Caco-2 (cell line): ENCODE data around the gene IGF2. TPM values are rescaled to one million over a fixed set of nuclear protein-coding genes. Genes with fewer than 3 reads are reported as not detected.

Source experiments
- BruUV-seq: library from RNA; stranded (reverse); fragments of 400-500 nt; replicated peaks from 2 replicates; lab custom pipeline; 2021; lab: Mats Ljungman, UMichigan
- CTCF ChIA-PET: fragments of 300-600 bp; sonication (Branson Sonifier 250); formaldehyde crosslinking; loops from one replicate; lab custom pipeline; 2022; ENCODE audit warnings: antibody characterized with exemption; lab: Charles Lee
- POLR2A ChIA-PET: fragments of 300-600 bp; sonication (Branson Sonifier 250); formaldehyde crosslinking; loops from one replicate; lab custom pipeline; 2022; ENCODE audit warnings: antibody characterized with exemption; lab: Charles Lee
- DNase-seq, 2 experiments: peaks; one replicate each; pipeline versions ENCODE4 v3.0.0 to v3.0.0-alpha.2; 2020 to 2022
- H3K27me3 ChIP-seq: replicated peaks from 2 replicates; pipeline ENCODE4 v1.6.0; 2011; ENCODE audit warnings: low read length; ENCODE audit not compliant: control insufficient read depth, insufficient read depth
- H3K36me3 ChIP-seq: 2 replicates; pipeline ENCODE4 v1.5.1; 2011; ENCODE audit warnings: low read length; ENCODE audit not compliant: control insufficient read depth, insufficient read depth
- H3K4me1 ChIP-seq: fragments of 250-450 bp; sonication (Bioruptor Pico); 2 replicates; pipeline ENCODE4 v1.5.1; 2020; ENCODE audit warnings: mild to moderate bottlenecking
- H3K4me3 ChIP-seq: 2 replicates; pipeline ENCODE4 v1.5.1; 2011; ENCODE audit warnings: low read depth, mild to moderate bottlenecking, control low read depth, low read length
- H3K9me3 ChIP-seq: fragments of 250-450 bp; sonication (Bioruptor Pico); 2 replicates; pipeline ENCODE4 v1.5.1; 2020; ENCODE audit warnings: mild to moderate bottlenecking, moderate library complexity
- H3K27ac Mint-ChIP-seq: one replicate; pipeline ENCODE4 v1.8.0; 2022; ENCODE audit warnings: mixed read lengths; ENCODE audit not compliant: unreplicated experiment
- H3K27me3 Mint-ChIP-seq: one replicate; pipeline ENCODE4 v1.8.0; 2022; ENCODE audit warnings: mixed read lengths; ENCODE audit not compliant: insufficient read depth, unreplicated experiment
- H3K36me3 Mint-ChIP-seq: one replicate; pipeline ENCODE4 v1.8.0; 2022; ENCODE audit warnings: mild to moderate bottlenecking, mixed read lengths; ENCODE audit not compliant: insufficient read depth, unreplicated experiment
- H3K4me1 Mint-ChIP-seq: one replicate; pipeline ENCODE4 v1.8.0; 2022; ENCODE audit warnings: low read depth, mixed read lengths; ENCODE audit not compliant: unreplicated experiment
- H3K4me3 Mint-ChIP-seq: one replicate; pipeline ENCODE4 v1.8.0; 2022; ENCODE audit warnings: mild to moderate bottlenecking, moderate library complexity, mixed read lengths; ENCODE audit not compliant: unreplicated experiment
- H3K9me3 Mint-ChIP-seq: one replicate; pipeline ENCODE4 v1.8.0; 2022; ENCODE audit warnings: mixed read lengths; ENCODE audit not compliant: unreplicated experiment
- intact Hi-C: fragments of 100-400 bp; cut with micrococcal nuclease; formaldehyde crosslinking; loops from one replicate; pipeline ENCODE4 v1.10.0; 2022; ENCODE audit not compliant: unreplicated experiment
- total RNA-seq: library from RNA; stranded (reverse); gene quantifications from 2 replicates; pipeline ENCODE4 v1.2.3, GENCODE V29; 2022
- TF ChIP-seq, protein P1 (sequence below), 2 experiments: fragments of 200-600 bp in 1 of 2; IDR thresholded peaks; 1 replicate in 1 of 2; 2 replicates in 1 of 2; pipeline versions ENCODE4 v1.5.1 to v1.8.0; 2011 to 2022; ENCODE audit warnings: antibody characterized with exemption in 1 of 2, control low read depth in 1 of 2, inconsistent platforms in 1 of 2, low read depth in 1 of 2, low read length in 1 of 2, mild to moderate bottlenecking in 1 of 2, moderate library complexity in 1 of 2; ENCODE audit not compliant: insufficient read depth in 1 of 2, severe bottlenecking in 1 of 2, unreplicated experiment in 1 of 2

The IGF2 gene
- total RNA-seq, 1 experiment from 2014 or later: 1,397 TPM

DNA sequence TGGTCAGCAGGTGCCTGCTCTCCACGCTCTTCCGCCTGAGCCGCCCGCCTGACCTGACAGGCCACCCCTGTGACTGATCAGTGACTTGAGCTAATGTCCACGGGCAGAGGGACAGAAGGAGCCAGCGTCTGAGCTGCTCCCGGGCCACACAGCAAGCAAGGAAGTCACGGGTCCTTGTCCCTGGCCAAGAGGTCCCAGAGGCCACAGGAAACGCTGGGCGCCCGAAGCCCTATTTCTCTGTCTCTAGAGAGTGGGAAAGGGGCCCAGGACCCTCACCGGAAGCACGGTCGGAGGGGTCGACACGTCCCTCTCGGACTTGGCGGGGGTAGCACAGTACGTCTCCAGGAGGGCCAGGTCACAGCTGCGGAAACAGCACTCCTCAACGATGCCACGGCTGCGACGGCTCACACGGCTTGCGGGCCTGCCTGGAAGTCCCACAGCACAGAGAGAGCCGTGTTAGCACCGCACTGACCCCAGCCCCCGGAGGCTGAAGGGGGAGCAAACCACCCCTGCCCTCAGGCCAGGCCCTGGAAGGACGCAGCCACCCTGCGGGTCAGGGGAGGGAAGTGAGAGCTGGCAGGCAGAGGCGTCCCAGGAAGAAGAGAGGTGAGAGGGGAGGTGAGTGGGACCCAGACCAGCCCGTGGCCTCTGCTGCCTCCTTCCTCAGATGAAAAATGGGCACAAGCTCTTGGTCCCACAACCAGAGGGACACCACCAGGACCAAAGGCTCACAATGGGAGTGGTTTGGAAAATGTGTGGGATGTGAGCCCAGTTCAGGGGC, 5.8 kb downstream of the IGF2 start:
- Mint-ChIP-seq H3K36me3 (peaks cover 98% of the 10 kb centered on the region), H3K27me3 (peaks cover 2% of the 10 kb centered on the region), H3K9me3 (no peaks in the 10 kb centered on the region), H3K4me1 (peaks cover 26% of the 10 kb centered on the region), H3K4me3 (no peak overlapping the region), H3K27ac (peak overlapping the region; percentile 71)
- TF ChIP-seq, protein P1, sequence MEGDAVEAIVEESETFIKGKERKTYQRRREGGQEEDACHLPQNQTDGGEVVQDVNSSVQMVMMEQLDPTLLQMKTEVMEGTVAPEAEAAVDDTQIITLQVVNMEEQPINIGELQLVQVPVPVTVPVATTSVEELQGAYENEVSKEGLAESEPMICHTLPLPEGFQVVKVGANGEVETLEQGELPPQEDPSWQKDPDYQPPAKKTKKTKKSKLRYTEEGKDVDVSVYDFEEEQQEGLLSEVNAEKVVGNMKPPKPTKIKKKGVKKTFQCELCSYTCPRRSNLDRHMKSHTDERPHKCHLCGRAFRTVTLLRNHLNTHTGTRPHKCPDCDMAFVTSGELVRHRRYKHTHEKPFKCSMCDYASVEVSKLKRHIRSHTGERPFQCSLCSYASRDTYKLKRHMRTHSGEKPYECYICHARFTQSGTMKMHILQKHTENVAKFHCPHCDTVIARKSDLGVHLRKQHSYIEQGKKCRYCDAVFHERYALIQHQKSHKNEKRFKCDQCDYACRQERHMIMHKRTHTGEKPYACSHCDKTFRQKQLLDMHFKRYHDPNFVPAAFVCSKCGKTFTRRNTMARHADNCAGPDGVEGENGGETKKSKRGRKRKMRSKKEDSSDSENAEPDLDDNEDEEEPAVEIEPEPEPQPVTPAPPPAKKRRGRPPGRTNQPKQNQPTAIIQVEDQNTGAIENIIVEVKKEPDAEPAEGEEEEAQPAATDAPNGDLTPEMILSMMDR (IDR thresholded peaks at IDR 0.05; ENCODE audit: insufficient read depth in 1 of 2, low read depth in 1 of 2, low read length in 1 of 2, severe bottlenecking in 1 of 2, unreplicated experiment in 1 of 2): no peak
- H3K27me3 ChIP-seq: no peaks in the 10 kb centered on the region
- peaks cover 9% of the 10 kb centered on the region for H3K36me3 ChIP-seq
- intact Hi-C loops: no loop called here
- peaks cover 14% of the 10 kb centered on the region; the same call in 1 of the 2 replicates for H3K4me1 ChIP-seq
- peak; percentile 5 to 45 for DNase-seq
- ChIA-PET POLR2A (interaction anchor here (0.5 kb wide), 1 partner anchor 489 kb away, joined by 4 read pairs; no protein-coding TSS in a partner anchor), CTCF (interaction anchor here (1.4 kb wide), 1 partner anchor 18 kb away, joined by 4 read pairs; no protein-coding TSS in a partner anchor)
- no TSS peak for BruUV-seq
- no peaks in the 10 kb centered on the region for H3K9me3 ChIP-seq
- no peak overlapping the region for H3K4me3 ChIP-seq

DNA sequence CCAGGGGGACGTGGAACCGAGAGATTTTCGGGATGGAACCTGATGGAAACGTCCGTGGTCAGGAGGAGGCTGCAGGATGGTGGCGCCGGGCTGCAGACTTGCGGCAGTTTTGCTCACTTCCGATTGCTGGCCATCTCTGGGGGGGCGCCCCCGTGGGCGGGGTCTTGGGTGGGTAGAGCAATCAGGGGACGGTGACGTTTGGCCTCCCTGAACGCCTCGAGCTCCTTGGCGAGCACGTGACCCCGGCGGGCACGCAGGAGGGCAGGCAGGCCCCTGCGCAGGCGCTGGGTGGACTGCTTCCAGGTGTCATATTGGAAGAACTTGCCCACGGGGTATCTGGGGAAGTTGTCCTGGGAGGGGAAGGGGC, 6.3 kb downstream of the IGF2 start:
- intact Hi-C loops: no loop called here
- ChIA-PET CTCF (interaction anchor here (1.4 kb wide), 1 partner anchor 18 kb away, joined by 4 read pairs; no protein-coding TSS in a partner anchor), POLR2A (no interaction called here)
- Mint-ChIP-seq H3K4me1 (peaks cover 26% of the 10 kb centered on the region), H3K36me3 (peaks cover 99% of the 10 kb centered on the region), H3K4me3 (no peak overlapping the region), H3K9me3 (no peaks in the 10 kb centered on the region), H3K27me3 (no peaks in the 10 kb centered on the region), H3K27ac (peak overlapping the region; percentile 83)
- H3K27me3 ChIP-seq: no peaks in the 10 kb centered on the region
- no peaks in the 10 kb centered on the region for H3K9me3 ChIP-seq
- TF ChIP-seq, protein P1 (IDR thresholded peaks at IDR 0.05; ENCODE audit: insufficient read depth in 1 of 2, low read depth in 1 of 2, low read length in 1 of 2, severe bottlenecking in 1 of 2, unreplicated experiment in 1 of 2): no peak
- no TSS peak for BruUV-seq
- peaks cover 14% of the 10 kb centered on the region; the same call in 1 of the 2 replicates for H3K4me1 ChIP-seq
- peaks cover 9% of the 10 kb centered on the region for H3K36me3 ChIP-seq
- DNase-seq: peak in 1 of 2 experiments; percentile 43
- no peak overlapping the region for H3K4me3 ChIP-seq

DNA sequence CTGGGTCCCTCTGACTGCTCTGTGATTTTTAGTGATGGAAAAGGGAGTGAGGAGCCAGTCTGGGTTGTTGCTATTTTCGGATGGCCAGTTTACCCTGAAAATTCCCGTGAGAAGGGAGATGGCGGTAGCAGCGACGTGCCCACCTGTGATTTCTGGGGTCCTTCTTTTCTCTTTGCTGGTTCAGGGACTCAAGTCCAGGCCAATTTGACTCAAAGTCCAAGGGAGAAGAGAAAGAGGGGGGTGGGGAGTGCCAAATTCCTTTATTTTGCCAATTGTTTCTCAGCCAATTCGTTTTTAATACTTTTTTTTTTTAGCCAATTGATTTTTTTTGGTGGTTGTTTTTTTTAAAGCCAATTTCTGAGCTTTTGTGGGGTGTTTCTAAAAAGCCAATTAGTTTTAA, 6.9 kb downstream of the IGF2 start:
- Histone ChIP-seq H3K36me3 (peaks cover 9% of the 10 kb centered on the region), H3K9me3 (no peaks in the 10 kb centered on the region), H3K4me3 (no peak overlapping the region), H3K27me3 (no peaks in the 10 kb centered on the region), H3K4me1 (peaks cover 14% of the 10 kb centered on the region; the same call in 1 of the 2 replicates)
- ChIA-PET POLR2A (no interaction called here), CTCF (no interaction called here)
- intact Hi-C loops: no loop called here
- Mint-ChIP-seq H3K9me3 (no peaks in the 10 kb centered on the region), H3K27ac (peak overlapping the region; percentile 83), H3K4me1 (peaks cover 26% of the 10 kb centered on the region), H3K4me3 (peak overlapping the region; percentile 27), H3K36me3 (peaks cover 100% of the 10 kb centered on the region), H3K27me3 (no peaks in the 10 kb centered on the region)
- TF ChIP-seq, protein P1 (IDR thresholded peaks at IDR 0.05; ENCODE audit: insufficient read depth in 1 of 2, low read depth in 1 of 2, low read length in 1 of 2, severe bottlenecking in 1 of 2, unreplicated experiment in 1 of 2): no peak
- DNase-seq: no peak
- BruUV-seq: no TSS peak
